Measurements from ENCODE around the gene PIGA. TPM values are rescaled to one million over a fixed set of nuclear protein-coding genes. Genes with fewer than 3 reads are reported as not detected.
A peak's percentile ranks its signal among the peaks of the same experiment; 100 is the strongest.
"Not testable (repeated sequence)": the region's sequence is repeated elsewhere in the genome, so short reads cannot be mapped to it uniquely, and the experiment has no call there.

Gene PIGA
- total RNA-seq, 1 donor from 2014 or later = 10.3 TPM

DNA sequence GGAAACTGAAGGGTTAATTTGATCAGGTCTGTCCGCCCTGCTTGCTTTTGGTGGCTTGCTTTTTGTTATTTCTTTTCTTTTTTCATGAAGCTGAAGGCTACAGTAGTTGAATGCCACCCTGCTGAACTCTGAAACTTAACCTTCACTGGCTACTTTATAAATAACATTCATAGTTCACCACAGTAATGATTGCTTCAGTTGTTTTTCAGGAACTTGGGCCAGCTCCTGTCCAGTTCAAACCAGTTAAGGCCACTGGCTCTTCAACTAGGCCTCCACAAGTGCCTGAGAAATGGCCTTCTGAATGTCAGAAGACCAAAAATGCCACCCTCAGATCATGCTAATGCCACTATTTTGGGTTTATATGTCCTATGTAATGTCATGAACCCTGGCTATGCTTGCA lies 57.7 kb downstream of the PIGA start:
- H3K27ac Mint-ChIP-seq (ENCODE audit: unreplicated experiment) = no peak overlapping the region
- H3K27me3 Mint-ChIP-seq (ENCODE audit: unreplicated experiment) = peaks cover 7% of the 10 kb centered on the region
- no peak overlapping the region for H3K4me3 Mint-ChIP-seq (ENCODE audit: unreplicated experiment)
- H3K9me3 Mint-ChIP-seq (ENCODE audit: unreplicated experiment) = no peaks in the 10 kb centered on the region
- TF ChIP-seq, protein P1, sequence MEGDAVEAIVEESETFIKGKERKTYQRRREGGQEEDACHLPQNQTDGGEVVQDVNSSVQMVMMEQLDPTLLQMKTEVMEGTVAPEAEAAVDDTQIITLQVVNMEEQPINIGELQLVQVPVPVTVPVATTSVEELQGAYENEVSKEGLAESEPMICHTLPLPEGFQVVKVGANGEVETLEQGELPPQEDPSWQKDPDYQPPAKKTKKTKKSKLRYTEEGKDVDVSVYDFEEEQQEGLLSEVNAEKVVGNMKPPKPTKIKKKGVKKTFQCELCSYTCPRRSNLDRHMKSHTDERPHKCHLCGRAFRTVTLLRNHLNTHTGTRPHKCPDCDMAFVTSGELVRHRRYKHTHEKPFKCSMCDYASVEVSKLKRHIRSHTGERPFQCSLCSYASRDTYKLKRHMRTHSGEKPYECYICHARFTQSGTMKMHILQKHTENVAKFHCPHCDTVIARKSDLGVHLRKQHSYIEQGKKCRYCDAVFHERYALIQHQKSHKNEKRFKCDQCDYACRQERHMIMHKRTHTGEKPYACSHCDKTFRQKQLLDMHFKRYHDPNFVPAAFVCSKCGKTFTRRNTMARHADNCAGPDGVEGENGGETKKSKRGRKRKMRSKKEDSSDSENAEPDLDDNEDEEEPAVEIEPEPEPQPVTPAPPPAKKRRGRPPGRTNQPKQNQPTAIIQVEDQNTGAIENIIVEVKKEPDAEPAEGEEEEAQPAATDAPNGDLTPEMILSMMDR (IDR thresholded peaks at IDR 0.05) = no peak
- H3K4me1 Mint-ChIP-seq (ENCODE audit: unreplicated experiment) = no peaks in the 10 kb centered on the region
- H3K36me3 Mint-ChIP-seq (ENCODE audit: unreplicated experiment) = no peaks in the 10 kb centered on the region
- no peak for DNase-seq (ENCODE audit: extremely low spot score, unreplicated experiment)

DNA sequence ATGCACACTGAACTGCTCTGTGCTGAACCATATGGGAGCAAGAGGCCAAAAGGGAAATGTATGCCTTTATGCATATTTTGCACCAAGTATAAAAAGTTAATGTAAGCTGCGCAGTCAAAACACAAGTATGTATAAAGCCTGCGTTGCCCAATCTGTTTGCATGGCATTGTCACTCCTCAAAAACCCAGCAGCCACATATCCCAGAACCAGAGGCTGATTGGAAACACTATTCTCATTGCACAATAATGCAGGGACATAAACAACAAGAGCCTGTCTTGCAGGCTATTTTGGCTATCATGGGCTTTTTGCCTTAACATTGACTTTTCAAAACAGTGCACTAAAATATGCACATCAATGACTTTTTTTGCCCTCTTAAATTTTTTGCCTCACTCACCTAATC lies 60.4 kb downstream of the PIGA start:
- Mint-ChIP-seq H3K4me3 (ENCODE audit: unreplicated experiment) (no peak overlapping the region), H3K27me3 (ENCODE audit: unreplicated experiment) (peaks cover under 1% of the 10 kb centered on the region), H3K27ac (ENCODE audit: unreplicated experiment) (no peak overlapping the region), H3K36me3 (ENCODE audit: unreplicated experiment) (no peaks in the 10 kb centered on the region), H3K9me3 (ENCODE audit: unreplicated experiment) (no peaks in the 10 kb centered on the region), H3K4me1 (ENCODE audit: unreplicated experiment) (peaks cover 1% of the 10 kb centered on the region)
- TF ChIP-seq, protein P1 (IDR thresholded peaks at IDR 0.05) = no peak
- no peak for DNase-seq (ENCODE audit: extremely low spot score, unreplicated experiment)

DNA sequence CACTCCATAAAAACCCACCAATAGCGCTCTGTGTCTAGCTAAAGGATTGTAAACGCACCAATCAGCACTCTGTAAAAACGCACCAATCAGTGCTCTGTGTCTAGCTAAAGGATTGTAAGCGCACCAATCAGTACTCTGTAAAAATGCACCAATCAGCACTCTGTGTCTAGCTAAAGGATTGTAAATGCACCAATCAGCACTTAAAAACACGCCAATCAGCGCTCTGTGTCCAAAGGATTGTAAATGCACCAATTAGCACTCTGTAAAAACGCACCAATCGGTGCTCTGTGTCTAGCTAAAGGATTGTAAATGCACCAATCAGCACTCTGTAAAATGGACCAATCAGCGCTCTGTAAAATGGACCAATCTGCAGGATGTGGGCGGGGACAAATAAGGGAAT lies 62.0 kb downstream of the PIGA start:
- H3K9me3 Mint-ChIP-seq (ENCODE audit: unreplicated experiment); H3K4me3 Mint-ChIP-seq (ENCODE audit: unreplicated experiment); H3K4me1 Mint-ChIP-seq (ENCODE audit: unreplicated experiment); H3K36me3 Mint-ChIP-seq (ENCODE audit: unreplicated experiment); DNase-seq (ENCODE audit: extremely low spot score, unreplicated experiment); H3K27ac Mint-ChIP-seq (ENCODE audit: unreplicated experiment); H3K27me3 Mint-ChIP-seq (ENCODE audit: unreplicated experiment): not testable (repeated sequence)

DNA sequence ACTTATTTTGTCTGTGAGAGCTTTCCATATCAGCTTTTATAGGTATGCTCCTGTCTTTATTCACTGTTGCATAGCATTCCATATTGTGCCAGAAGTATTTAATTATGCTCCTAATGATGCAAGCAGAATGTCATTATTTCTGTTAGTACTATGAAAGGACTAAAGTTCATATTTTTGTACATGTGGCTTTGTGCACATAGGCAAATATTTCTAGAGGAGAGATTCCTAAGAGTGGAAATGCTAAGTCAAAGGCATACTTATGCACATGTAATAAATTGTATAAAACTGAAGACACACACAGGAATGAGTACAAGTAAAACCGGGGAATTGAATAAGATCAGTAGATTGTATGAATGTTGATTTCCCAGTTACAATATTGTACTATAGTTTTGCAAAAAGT lies 63.6 kb downstream of the PIGA start:
- Mint-ChIP-seq H3K9me3 (ENCODE audit: unreplicated experiment) (no peaks in the 10 kb centered on the region), H3K36me3 (ENCODE audit: unreplicated experiment) (no peaks in the 10 kb centered on the region), H3K4me1 (ENCODE audit: unreplicated experiment) (peaks cover 4% of the 10 kb centered on the region), H3K27ac (ENCODE audit: unreplicated experiment) (no peak overlapping the region), H3K4me3 (ENCODE audit: unreplicated experiment) (no peak overlapping the region), H3K27me3 (ENCODE audit: unreplicated experiment) (no peaks in the 10 kb centered on the region)
- DNase-seq (ENCODE audit: extremely low spot score, unreplicated experiment) = no peak
- TF ChIP-seq, protein P1 (IDR thresholded peaks at IDR 0.05) = no peak

DNA sequence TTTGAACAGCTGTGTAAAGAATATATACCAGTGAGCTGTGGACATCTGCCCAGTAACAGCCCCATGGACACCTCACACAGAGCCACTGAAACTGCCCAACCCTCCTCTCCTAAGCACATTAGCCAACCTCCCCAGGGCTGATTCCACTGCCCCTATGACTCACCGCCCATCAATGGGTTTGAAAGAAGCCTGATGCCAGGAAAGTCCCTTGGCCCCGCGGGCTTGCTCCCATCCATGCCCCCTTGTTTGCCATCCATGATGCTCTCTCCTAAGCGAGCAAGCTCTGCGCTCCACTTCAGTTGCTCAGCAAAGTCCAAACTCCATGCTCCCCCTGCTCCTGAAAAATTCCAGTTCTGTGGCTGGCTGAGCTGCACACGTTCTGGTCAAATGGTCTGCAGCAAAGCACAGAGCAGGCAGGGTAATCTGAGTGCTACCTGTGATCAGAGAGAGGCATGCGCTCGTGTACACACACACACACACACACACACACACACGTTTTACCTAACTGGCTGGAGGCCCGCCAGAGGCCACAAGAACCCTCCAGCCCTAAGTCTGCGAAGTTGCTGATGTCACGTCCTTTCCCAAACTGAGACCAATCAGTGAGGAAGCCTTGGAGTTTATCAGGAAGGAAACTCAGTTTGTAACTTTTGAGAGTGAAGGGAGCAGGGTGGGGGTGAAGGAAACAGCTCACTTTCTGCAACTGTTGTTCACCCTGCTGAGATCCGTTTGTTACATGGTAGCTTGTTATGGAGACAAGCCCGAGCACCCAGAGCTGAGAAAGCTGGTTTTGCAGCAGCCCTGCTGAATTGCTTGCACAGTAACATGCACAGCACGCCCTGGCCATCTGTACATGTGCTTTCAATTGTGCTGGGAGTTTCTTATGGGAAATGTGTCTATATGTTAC lies 65.5 kb downstream of the PIGA start, which contains the start of gene ASB9:
Gene ASB9, minus strand, starts transcription at position 466 of the 904 bp plus-strand sequence. Its CDS starts 209 bp downstream, at position 257.
- Mint-ChIP-seq H3K27me3 (ENCODE audit: unreplicated experiment) (no peaks in the 10 kb centered on the region), H3K9me3 (ENCODE audit: unreplicated experiment) (no peaks in the 10 kb centered on the region), H3K36me3 (ENCODE audit: unreplicated experiment) (no peaks in the 10 kb centered on the region), H3K4me3 (ENCODE audit: unreplicated experiment) (no peak within 1 kb of the TSS), H3K4me1 (ENCODE audit: unreplicated experiment) (peaks cover 4% of the 10 kb centered on the region), H3K27ac (ENCODE audit: unreplicated experiment) (peak within 1 kb of the TSS; percentile 34)
- TF ChIP-seq, protein P1 (IDR thresholded peaks at IDR 0.05) = no peak
- DNase-seq (ENCODE audit: extremely low spot score, unreplicated experiment) = no peak

Other genes with a start within 250 kb of the PIGA start
- not detected in 2 replicates for gene ASB9, start 65.4 kb downstream of the PIGA start, total RNA-seq
- not detected in 2 replicates for gene ASB11, start 19.9 kb downstream of the PIGA start, total RNA-seq
- gene VEGFD, start 48.9 kb upstream of the PIGA start, total RNA-seq = 0.27 TPM in 1 of 2 replicates, not detected in the other
- 18.7 and 21.8 TPM in 2 replicates for gene PIR, start 157.8 kb upstream of the PIGA start, total RNA-seq
- not detected in 2 replicates for gene BMX, start 165.3 kb upstream of the PIGA start, total RNA-seq

Measured in osteocyte (in vitro differentiated cells).